Pancreas (tissue), 10 donors: ENCODE data around the gene CCDC178. TPM values are rescaled to one million over a fixed set of nuclear protein-coding genes. Genes with fewer than 3 reads are reported as not detected.

ENCODE experiments used
- ATAC-seq, 4 donors: fragments of 200-7000 bp; cut with Tn5 transposase; one replicate each; pipeline versions ENCODE4 v1.8.0 to v1.9.1; 2020; ENCODE audit warnings: mild to moderate bottlenecking in 4 of 4, moderate library complexity in 4 of 4
- DNase-seq, 6 donors: peaks; one replicate each; pipeline ENCODE4 v3.0.0-alpha.2; 2020
- FAIRE-seq: peaks from 2 replicates; lab custom pipeline; 2012; peaks lifted over from hg19 to GRCh38; lab: Jason Lieb, UNC
- H3K27ac ChIP-seq, 4 donors: fragments of 200-600 bp; sonication (generic); 1 replicate in 3 of 4; 2 replicates in 1 of 4; pipeline versions ENCODE4 v1.5.0 to v1.8.0; 2020
- H3K27me3 ChIP-seq, 4 donors: fragments of 200-600 bp; one replicate each; pipeline ENCODE4 v1.8.0; 2021
- H3K36me3 ChIP-seq, 3 donors: fragments of 200-600 bp; sonication (generic) in 1 of 3; one replicate each; pipeline versions ENCODE4 v1.5.0 to v1.8.0; 2020 to 2021
- H3K4me1 ChIP-seq, 3 donors: fragments of 200-600 bp; one replicate each; pipeline ENCODE4 v1.8.0; 2021
- H3K4me3 ChIP-seq, 4 donors: fragments of 200-600 bp; sonication (generic) in 2 of 4; one replicate each; pipeline versions ENCODE4 v1.5.0 to v1.8.0; 2020 to 2021
- H3K9me3 ChIP-seq, 4 donors: fragments of 200-600 bp; one replicate each; pipeline ENCODE4 v1.8.0; 2021
- CTCF ChIP-seq, 4 donors: fragments of 200-600 bp; sonication (generic) in 3 of 4; IDR thresholded peaks; one replicate each; pipeline versions ENCODE4 v1.5.0 to v1.8.0; 2021; ENCODE audit warnings: antibody characterized with exemption in 4 of 4
- WGBS, 2 donors: extraction: QIAGEN DNeasy Blood & Tissue Kit; methylation state at CpG; one replicate each; pipeline ENCODE4 v1.1.7; 2013; 5-methylcytosine and 5-hydroxymethylcytosine counted together
- intact Hi-C, 3 donors: fragments of 100-400 bp; cut with DNase I; formaldehyde crosslinking; loops; one replicate each; pipeline versions ENCODE4 v1.11.1 to v1.14.2; 2022
- polyA plus RNA-seq, 2 donors: library from polyadenylated mRNA; stranded (reverse); fragments of 200-250 nt; gene quantifications; one replicate each; pipeline ENCODE4 v1.2.3, GENCODE V29; 2013
- total RNA-seq, 6 donors: library from RNA; stranded (reverse); fragmentation: NEBNext Ultra II Directional in 4 of 6; extraction: Animal tissue kit (Norgen Biotek cat#: 25700) in 4 of 6; gene quantifications; one replicate each; pipeline versions ENCODE4 v1.2.1 to v1.2.4, GENCODE V29; 2021 to 2023
- donor health status: healthy with polysubstance abuse.
- donor health status: DM: no; HTN: no; CAD: no; lungs with moderate emphysema.
- donor health status: DM: no; HTN: no; CAD: no.
- donor health status: control.
- donor health status: control.
- donor health status: Bipolar disorder and iron deficiency.
- donor health status: DM: yes; HTN: yes; CAD: no.
- donor health status: DM: no; HTN: no; CAD: no.
- donor health status: DM: no; HTN: no; CAD: no.
- donor health status: DM: yes; HTN: yes; CAD: no.

CCDC178 gene
- total and polyA plus RNA-seq, 8 donors = 0.11 to 1.3 (median 0.51) TPM; not detected in 1

GRCh38 chr18:32998285-32998684 lies 442.2 kb downstream of the CCDC178 start:
- WGBS, 2 donors = 56 to 57% methylated on average over 3 of the region's 3 CpGs
- TF ChIP-seq CTCF (IDR thresholded peaks at IDR 0.05) = no peak
- ATAC-seq (no peak), FAIRE-seq (no peak), DNase-seq (no peak)
- H3K9me3 ChIP-seq = no peaks in the 10 kb centered on the region
- no peak overlapping the region for H3K4me3 ChIP-seq
- H3K4me1 ChIP-seq = no peaks in the 10 kb centered on the region
- H3K27me3 ChIP-seq = no peaks in the 10 kb centered on the region
- no peak overlapping the region for H3K27ac ChIP-seq
- no peaks in the 10 kb centered on the region for H3K36me3 ChIP-seq
- intact Hi-C loops = no loop called here

- intact Hi-C loops = no loop called here
- no peak overlapping the region for H3K4me3 ChIP-seq
- H3K9me3 ChIP-seq = peaks cover 0 to 3% (median 0%) of the 10 kb centered on the region in 4 donors
- no peak for DNase-seq
- FAIRE-seq = no peak
- no peaks in the 10 kb centered on the region for H3K36me3 ChIP-seq
- H3K27ac ChIP-seq = no peak overlapping the region
- H3K4me1 ChIP-seq = no peaks in the 10 kb centered on the region
- no peak for TF ChIP-seq CTCF (IDR thresholded peaks at IDR 0.05)
- H3K27me3 ChIP-seq = no peaks in the 10 kb centered on the region
- WGBS, 2 donors = 35 to 53% methylated on average over 1 of the region's 1 CpG
- no peak for ATAC-seq
Measured at GRCh38 chr18:32983721-32984120, 456.8 kb downstream of the CCDC178 start.

- H3K27me3 ChIP-seq = no peaks in the 10 kb centered on the region
- FAIRE-seq (no peak), ATAC-seq (no peak), DNase-seq (no peak)
- H3K4me1 ChIP-seq = no peaks in the 10 kb centered on the region
- no peak overlapping the region for H3K4me3 ChIP-seq
- TF ChIP-seq CTCF (IDR thresholded peaks at IDR 0.05) = no peak
- 64 to 82% methylated on average over 2 of the region's 2 CpGs for WGBS, 2 donors
- no peak overlapping the region for H3K27ac ChIP-seq
- H3K36me3 ChIP-seq = no peaks in the 10 kb centered on the region
- H3K9me3 ChIP-seq = no peaks in the 10 kb centered on the region
- intact Hi-C loops = no loop called here
Measured at GRCh38 chr18:32980896-32981295, 459.6 kb downstream of the CCDC178 start.

- no peak for TF ChIP-seq CTCF (IDR thresholded peaks at IDR 0.05)
- DNase-seq = no peak
- Histone ChIP-seq H3K4me3 (no peak overlapping the region), H3K27ac (no peak overlapping the region), H3K27me3 (peaks cover 0 to 4% (median 0%) of the 10 kb centered on the region in 4 donors), H3K36me3 (no peaks in the 10 kb centered on the region), H3K4me1 (no peaks in the 10 kb centered on the region), H3K9me3 (no peaks in the 10 kb centered on the region)
- FAIRE-seq = no peak
- intact Hi-C loops = no loop called here
- no peak for ATAC-seq
Measured at GRCh38 chr18:32975501-32975900, 465.0 kb downstream of the CCDC178 start.

- ATAC-seq (no peak), DNase-seq (no peak), FAIRE-seq (no peak)
- H3K4me1 ChIP-seq = no peaks in the 10 kb centered on the region
- 81 to 87% methylated on average over 1 of the region's 1 CpG for WGBS, 2 donors
- intact Hi-C loops = no loop called here
- H3K9me3 ChIP-seq = no peaks in the 10 kb centered on the region
- H3K27ac ChIP-seq = no peak overlapping the region
- no peaks in the 10 kb centered on the region for H3K36me3 ChIP-seq
- H3K4me3 ChIP-seq = no peak overlapping the region
- TF ChIP-seq CTCF (IDR thresholded peaks at IDR 0.05) = no peak
- H3K27me3 ChIP-seq = peaks cover 0 to 4% (median 0%) of the 10 kb centered on the region in 4 donors
Measured at GRCh38 chr18:32975163-32975436, 465.4 kb downstream of the CCDC178 start.
